GM21360 (cell line): ENCODE results near the gene TMED3.

Experiments
- ATAC-seq: cut with Tn5 transposase; IDR thresholded peaks from one replicate; pipeline ENCODE4 v1.9.1; 2021; ENCODE audit warnings: mild to moderate bottlenecking, moderate library complexity; ENCODE audit not compliant: unreplicated experiment

Gene TMED3

DNA sequence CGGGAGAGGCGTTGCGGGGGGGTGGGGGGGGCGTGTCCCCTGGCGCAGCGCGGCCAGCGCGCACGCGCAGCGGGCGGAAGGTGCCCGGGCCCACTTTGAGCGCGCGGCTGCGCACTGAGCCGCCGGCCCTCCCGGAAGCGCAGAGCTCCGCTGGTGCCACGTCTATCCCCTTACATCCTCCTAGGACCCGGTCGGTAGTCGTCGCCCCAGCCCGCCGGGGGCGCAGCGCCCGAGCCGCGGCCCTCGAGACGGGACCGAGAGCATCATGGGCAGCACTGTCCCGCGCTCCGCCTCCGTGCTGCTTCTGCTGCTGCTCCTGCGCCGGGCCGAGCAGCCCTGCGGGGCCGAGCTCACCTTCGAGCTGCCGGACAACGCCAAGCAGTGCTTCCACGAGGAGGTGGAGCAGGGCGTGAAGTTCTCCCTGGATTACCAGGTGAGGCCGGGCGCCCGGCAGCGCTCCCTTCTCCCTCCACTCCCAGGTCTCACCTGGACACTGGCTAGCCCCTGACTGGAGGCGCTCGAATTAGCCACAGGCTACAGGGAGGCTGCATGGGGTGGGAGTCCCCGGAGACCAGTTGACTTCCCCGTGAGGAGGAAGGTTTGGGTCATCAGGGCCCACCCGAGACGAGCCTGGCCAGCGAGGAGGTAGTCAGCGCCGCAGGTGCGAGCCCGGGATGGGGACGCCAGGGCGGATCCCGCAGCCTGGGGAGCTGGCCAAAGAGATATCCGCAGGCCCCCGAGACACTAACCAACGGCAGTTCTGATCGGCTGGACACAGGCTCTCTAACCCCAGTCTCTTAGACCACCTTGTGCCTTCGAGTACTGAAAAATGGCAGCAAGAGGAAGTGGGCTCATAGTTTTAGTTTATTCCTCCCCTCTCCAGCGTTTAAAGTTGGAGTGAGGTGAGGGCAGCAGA lies at the start of gene TMED3:
Gene TMED3, plus strand, starts transcription at position 128 of the 916 bp plus-strand sequence. Its CDS starts 138 bp downstream, at position 266.
- peak; percentile 88 for ATAC-seq

DNA sequence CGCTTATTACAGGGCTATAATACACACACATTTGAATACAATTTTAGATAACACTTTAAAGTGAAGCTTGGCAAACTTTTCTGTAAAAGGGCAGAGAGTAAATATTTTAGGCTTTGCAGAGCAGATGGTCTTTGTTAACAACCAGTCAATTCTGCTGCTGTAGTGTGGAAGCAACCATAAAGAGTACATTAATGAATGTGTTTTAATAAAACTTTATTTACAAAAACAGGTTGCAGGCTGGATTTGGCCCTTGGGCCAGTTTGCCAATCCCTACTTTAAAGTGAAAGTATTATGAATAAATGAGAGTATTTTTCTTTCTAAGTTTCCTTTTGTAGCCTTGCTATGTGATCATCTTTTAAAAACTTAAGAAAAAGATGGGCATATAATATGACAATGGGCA lies 49.1 kb upstream of the TMED3 start:
- no peak for ATAC-seq

DNA sequence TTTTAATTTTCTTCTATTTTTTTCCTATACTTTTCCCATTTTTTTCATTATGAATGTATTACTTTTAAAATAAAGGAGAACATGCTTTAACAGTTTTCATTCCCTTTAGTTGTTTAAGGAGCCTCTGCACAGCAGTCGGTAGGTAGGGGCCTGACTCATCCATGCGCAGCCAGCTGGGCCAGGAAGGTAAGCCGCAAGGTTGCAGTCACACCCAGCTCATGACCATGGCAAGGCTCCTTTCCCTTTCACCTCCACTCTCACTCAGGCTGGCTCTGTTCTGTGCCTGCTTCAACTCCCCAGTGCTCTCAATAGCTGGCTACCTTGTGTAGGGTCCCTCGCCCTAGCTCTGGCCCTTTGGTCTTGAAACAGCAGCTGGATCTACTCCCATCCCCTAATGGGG lies 45.7 kb upstream of the TMED3 start:
- ATAC-seq, result no peak

DNA sequence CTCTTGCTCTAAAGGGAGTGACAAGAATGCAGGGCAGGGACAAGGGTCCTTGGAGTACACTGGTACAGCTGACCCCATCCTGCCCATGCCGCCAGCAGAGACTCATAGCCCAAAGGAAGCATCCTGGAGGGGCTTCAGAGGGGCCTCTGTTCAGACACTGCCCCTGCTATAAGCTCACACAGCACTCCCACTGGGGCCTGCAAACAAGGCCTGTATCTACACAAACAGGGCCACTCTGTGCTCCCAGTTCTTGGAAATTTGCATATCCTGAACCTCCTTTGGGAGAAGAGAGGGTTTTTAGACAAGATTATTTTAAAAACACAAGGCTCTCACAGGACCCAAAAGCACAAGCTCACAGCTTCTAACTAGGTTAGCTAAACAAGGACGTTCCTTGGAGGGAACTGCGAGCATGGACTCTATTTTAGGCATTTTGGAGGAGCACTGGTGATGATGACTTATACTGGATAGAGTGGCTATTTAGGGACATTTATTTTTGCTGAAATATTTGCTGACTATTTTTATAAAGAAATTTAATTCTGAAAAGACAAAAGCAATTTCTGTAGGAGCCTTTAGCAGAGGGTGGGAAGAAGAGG lies 44.8 kb upstream of the TMED3 start:
- no peak for ATAC-seq

DNA sequence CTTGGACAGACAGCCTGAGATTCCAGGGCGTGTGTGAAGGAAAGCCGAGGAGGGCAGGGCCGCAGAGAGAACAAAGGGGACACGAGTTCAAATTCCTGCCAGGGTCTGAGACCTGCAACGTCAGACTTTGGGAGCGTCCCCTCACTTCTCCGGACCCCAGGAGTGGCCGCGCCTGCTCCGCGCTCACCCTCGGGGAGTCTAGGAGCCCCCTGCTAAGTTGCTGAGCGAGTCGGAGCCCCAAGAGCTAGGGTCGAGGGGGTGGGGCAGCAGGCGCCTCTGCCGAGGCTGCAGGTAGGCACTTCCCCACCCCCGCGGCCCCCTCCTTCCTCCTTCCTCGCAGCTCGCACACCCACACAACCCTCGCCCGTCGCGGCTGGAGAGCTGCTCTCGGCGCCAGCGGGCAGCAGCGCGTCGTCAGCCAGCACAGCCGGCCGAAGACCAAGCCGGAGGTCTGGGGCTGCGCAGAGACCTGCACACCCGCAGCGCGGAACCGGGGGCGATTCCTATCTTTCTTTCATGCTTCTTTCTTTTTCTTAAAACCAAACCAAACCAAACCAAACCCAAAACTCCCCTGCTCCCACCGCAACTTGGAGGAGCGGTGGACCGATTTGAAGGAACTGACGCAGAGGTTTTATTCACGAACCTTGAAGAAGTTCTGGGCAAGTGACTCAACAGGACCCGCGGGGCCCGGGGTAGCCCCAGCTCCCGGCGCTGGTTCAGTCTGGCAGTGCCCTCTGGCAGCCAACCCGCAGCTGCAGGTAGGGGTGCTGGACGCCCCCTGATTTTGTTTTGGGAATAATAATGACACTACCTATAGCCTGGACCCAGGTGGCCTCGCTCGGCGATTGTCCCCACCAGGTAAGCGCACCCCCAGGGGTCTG lies 28.3 kb upstream of the TMED3 start, which contains the start of gene ANKRD34C:
Gene ANKRD34C, plus strand, starts transcription at position 352 of the 881 bp plus-strand sequence. CDS start 10,563 bp downstream, outside the sequence.
- ATAC-seq, result no peak

DNA sequence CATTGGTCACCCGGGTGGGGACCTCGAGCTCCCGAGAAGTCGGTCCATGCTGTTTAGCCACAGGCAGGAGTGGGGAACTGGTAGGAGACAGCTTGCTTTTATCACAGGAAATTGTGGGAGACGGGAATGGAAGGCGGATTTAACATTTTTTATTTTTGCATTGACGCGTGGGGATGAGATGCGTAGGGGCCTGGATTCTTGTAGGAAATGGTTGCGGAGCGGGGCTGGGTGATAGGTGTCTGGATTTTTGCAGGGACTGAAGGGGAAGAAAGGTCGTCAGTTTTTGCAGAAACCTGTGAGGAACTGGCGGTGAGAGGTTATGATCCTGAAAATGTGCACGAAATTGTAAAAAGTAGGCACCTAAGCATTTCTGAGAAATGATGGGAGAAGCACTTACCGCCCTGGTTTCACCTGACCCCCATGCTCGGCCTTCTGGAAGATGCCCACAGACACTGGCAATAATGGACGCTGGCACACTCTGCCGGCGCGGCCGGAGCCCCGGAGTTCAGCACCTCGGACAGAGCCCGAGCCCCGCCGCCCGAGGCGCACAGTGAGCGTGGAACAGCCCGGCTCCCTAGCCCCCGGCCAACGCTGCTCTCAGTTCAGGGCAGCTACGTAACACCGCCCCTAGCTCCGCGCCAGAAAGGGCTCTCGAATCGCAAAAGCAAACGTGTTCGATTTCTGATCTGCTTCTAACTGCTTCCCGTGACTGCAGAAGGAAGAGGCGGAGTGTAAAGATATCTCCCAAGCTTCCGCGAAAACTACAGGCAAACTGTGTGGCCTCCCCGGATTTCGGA lies 27.5 kb upstream of the TMED3 start:
- ATAC-seq, result no peak

DNA sequence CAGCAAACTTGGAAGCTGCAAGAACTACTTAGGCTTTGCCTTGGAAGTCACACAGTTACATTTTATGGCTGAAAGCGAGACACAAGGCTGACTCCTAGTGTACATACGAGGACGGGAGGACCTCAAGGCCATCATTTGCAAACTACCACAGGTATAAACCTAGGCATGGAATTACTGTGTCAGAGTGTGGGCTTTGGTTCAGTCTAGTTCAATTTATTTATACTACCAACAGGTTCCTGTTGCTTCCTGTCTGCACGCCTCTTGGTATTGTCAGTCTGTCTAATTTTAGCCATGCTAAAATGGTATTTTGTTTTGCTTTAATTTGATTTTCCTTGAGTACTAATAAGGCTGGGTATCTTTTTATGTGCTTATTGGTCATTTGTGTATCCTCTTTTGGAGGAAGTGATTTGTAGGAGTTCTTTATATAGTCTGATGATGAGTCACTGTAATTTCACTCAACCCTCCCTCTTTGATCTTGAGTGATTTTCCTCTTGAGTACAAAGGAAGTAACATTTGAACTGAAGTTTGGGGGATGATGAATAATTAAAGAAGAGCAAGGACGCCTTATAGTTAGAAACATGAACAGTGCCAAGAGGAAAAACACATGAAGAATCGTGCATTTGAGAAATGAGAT lies 20.2 kb upstream of the TMED3 start:
- no peak for ATAC-seq

DNA sequence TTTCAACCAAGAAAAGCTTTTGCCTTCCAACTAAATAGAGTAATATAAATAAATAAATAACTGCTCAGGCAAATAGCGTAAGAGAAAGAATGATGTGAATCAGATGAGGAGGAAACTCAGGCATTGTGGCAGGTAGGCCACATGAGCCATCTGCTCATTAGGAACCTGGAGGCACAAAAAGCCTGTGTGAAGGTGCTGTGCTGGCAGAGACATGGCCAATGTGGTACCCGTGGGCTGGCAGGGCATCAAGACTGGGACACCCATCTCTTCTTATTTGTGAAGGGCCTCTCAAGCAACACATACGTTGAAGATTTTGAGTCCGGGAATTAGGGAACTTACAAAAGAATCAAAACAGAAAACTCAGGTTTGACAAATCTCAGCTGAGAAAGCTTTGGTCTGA lies 18.9 kb upstream of the TMED3 start:
- ATAC-seq, result no peak

DNA sequence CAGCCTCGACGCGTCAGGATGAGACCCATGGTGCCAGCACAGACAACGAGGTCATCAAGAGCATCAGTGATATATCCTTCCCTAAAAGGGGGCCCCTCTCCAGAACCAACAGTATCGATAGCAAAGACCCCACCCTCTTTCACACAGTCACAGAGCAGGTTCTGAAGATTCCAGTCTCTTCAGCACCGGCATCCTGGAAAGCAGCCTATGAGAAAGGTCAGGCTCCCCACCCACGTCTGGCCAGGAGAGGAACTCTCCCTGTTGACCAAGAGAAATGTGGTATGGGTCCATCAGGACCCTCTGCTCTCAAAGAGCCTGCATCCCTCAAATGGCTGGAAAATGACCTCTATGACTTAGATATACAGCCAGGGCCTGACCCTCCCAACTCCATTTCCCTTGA lies 16.8 kb upstream of the TMED3 start:
- ATAC-seq, result no peak

DNA sequence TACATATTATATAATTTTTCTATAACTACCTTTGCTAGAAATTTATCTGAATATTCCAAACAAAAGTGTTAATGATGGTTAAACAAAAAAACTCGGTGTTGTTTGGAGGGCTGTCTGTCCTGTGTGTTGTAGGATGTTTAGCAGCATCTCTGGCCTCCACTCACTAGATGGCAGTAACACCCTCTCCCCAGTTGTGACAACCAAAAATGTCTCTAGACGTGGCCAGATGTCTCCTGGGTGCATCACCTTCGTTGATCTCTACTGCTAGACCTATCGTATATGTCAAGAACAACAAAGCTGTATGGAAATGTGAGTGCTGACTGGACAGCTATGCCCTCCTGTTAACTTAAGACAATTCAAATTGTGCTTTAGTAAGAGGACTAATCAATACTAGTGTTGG lies 14.3 kb upstream of the TMED3 start:
- no peak for ATAC-seq

DNA sequence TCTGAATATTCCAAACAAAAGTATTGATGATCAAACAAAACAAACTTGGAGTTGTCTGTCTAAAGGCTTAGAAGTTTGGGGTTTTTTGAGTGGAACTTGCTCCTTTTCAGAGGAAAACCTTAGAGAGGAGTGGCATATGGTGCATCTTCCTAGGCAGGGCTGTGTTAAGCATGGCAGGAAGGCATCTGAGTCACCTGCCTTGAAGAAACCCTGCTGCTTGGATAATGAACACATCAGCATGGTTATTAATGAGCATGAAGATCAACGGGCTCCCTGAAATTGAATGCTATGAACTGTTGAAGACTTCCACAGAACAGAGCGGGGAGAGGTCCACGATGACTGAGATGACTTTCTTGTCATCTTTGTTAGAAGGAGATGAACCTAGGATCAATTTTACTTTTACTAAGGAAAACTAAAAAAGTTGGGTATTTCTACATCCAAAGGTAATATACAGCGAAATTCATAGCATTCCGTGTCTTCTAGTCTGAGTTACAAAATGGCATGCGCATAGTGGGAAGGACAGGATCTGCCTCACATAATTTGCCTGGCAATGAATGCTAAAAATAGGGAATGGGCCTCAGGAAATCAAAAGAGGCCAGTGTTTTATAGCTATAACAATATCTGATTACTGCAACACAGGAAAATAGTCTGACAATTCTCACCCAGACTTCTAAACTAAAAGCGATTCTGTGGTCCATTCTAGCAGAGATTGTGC lies 11.6 kb upstream of the TMED3 start:
- ATAC-seq, result no peak

DNA sequence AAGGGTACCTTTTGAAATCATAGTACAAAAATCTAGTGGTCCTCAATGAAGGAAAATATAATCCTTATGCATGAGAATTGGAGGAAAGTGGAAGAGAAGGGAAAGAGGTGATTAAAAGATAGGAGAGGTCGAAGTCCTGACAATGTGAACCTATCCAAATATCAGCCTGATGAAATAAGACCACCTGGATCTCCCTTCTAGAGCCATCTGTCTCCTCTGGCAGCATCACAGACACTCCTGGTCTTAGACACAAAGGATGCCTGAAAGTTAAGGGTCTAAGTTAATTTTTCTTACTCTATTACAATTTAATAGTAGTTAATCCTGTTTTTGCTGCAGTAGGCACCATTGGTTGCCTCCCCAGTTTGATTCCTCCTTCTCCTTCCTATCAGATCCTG lies 11.1 kb upstream of the TMED3 start:
- no peak for ATAC-seq

DNA sequence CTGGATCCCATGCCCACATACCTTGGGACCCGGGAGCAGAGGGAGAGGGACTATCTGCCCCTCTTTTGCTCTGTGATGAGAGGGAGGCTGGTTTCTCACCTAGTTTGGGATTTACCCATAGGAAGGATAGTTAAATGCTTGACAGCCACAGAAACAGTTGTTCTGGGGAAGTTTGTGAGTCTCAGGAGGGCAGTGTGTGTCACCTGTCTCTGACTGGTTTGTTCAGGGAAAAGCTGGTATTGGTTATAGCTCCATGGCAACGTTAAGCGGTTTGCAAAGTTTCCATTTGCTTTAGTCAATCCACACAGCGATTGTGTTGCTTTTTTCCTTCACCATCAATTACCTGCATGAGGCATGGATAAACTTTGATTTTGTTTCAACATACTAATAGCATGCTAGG lies 3.7 kb upstream of the TMED3 start:
- no peak for ATAC-seq

DNA sequence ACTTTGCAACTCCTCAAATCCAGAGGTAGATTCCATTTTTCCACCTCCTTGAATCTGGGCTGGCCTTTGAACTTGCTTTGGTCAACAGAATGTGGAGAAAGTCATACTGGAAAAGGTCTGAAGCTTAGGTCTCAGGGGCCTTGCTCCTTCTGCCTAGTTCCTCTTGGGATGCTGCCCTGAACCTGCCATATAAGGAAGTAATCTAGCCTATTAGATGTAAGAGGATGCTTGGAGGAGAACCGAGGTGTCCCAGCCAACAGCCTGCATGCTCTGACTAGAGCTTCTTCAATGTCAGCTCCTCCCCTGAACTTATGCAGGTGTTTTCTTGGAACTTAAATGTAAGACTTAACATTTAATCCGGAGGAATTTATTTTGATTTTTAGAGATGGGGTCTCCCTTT lies 2.0 kb upstream of the TMED3 start:
- no peak for ATAC-seq

DNA sequence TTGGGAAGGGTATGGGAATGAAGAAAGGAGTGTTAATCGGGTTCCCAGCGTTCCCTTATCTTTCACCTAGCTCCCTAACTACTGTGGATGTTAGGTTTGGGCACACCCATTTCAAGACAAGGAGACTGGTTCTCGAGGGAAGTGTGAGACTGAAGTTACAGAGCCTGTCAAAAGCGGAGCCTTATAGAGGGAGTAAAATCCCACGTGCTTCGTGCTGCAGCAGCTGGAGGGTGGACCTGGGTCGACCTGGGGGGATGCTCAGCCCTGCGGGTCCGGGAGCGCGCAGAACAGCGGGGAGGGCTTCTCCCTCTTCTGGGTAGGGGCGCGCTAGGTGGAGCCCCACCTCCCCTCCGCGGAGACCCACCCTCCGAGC lies 314 bp upstream of the TMED3 start:
- ATAC-seq, result peak; percentile 33

DNA sequence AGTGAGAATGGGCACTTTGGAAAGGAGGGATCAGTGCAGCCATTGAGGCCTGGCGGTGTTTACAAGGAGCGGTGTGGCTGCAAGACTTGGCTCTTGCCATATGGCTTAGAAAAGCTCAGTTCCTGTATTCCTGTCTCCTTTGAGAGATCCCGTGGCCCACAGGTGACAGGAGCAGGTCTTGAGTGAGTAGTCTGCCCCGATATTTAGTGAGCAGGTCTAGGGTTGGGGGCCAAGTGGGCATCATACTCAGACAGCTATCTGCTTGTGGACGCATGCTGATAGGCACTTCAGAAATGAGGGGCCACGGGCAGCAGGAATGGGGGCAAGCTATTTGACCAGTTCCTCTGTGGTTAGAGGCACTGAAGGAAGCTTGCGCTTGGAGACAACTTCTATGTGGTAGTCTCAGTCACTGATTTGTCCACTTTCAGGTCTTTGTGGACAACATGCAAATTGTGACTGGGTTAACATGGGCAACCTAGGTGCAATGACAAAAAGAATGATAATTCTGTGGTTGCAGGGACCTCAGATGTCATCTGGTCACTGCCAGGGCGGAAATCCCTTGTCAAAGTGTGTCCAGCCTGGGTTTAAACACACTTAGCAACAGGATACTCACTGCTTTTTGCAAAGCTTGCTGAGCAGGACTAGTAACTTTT lies 1.1 kb downstream of the TMED3 start:
- ATAC-seq, result no peak

DNA sequence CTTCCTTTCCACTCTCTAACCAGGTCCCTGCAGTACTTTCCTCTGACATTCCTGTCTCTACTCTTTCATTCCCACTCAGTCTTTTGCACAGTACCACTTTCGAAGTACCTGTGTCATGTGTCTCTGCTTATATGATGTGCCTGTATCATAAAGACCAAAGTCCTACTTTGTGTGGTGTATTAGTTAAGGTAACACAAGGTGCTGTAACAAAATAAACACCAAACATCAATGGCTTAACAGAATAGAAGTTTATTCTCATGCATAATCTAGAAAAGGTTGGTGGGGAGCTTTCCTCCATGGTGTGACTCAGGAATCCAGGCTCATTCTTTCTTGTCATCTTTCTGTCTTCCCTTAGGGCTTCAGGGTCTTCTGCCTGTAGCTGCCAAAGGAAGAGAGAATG lies 3.3 kb downstream of the TMED3 start:
- ATAC-seq, result no peak

DNA sequence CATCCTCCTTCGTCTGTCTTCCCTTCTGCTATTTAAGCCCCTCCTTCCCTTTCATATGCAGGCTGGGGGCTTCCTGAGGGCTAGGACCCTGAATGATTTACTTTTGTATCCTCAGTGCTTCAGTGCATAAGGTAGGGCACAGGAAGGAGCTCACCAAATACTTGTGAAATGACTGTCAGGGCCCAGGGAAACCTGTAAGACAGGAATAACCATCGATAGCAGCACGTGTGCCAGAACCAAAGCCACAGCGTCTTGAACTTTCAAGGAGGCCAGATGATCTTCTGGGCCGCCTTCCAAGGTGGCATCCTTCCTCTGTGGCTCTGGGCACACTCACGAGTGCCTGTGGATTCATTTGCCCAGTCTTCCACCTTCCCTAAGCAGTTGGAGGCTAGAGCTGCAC lies 3.9 kb downstream of the TMED3 start:
- no peak for ATAC-seq
